GM23248 (cell line): Measurements from ENCODE around the gene TES. TPM values are rescaled to one million over a fixed set of nuclear protein-coding genes. Genes with fewer than 3 reads are reported as not detected.

ENCODE experiments used
- DNase-seq: peaks from one replicate; pipeline ENCODE4 v3.0.0-alpha.2; 2015
- H2AFZ ChIP-seq: fragments of 200-600 bp; sonication (generic); 2 replicates; pipeline ENCODE4 v1.6.1; 2016; ENCODE audit warnings: antibody characterized with exemption
- H3F3A ChIP-seq: fragments of 200-600 bp; sonication (generic); 2 replicates; pipeline ENCODE4 v1.6.1; 2016; ENCODE audit warnings: mild to moderate bottlenecking, antibody characterized with exemption, mixed run types; ENCODE audit not compliant: insufficient read depth
- H3K27ac ChIP-seq: fragments of 200-600 bp; sonication (generic); 2 replicates; pipeline ENCODE4 v1.5.1; 2016; ENCODE audit warnings: mild to moderate bottlenecking
- H3K27me3 ChIP-seq: fragments of 200-600 bp; sonication (generic); replicated peaks from 2 replicates; pipeline ENCODE4 v1.6.1; 2016; ENCODE audit warnings: mild to moderate bottlenecking; ENCODE audit not compliant: insufficient read depth
- H3K36me3 ChIP-seq: fragments of 200-600 bp; sonication (generic); 2 replicates; pipeline ENCODE4 v1.6.1; 2016; ENCODE audit warnings: low read depth, mild to moderate bottlenecking
- H3K4me1 ChIP-seq: fragments of 200-600 bp; sonication (generic); 2 replicates; pipeline ENCODE4 v1.6.1; 2016; ENCODE audit warnings: mild to moderate bottlenecking; ENCODE audit not compliant: insufficient read depth
- H3K4me2 ChIP-seq: fragments of 200-600 bp; sonication (generic); one replicate; pipeline ENCODE4 v1.6.1; 2016; ENCODE audit warnings: mild to moderate bottlenecking; ENCODE audit not compliant: unreplicated experiment
- H3K4me3 ChIP-seq: fragments of 200-600 bp; sonication (generic); 2 replicates; pipeline ENCODE4 v1.5.1; 2016; ENCODE audit warnings: mild to moderate bottlenecking
- H3K79me2 ChIP-seq: fragments of 200-600 bp; sonication (generic); 2 replicates; pipeline ENCODE4 v1.6.1; 2016; ENCODE audit warnings: mild to moderate bottlenecking; ENCODE audit not compliant: insufficient read depth
- H3K9ac ChIP-seq: fragments of 200-600 bp; sonication (generic); 2 replicates; pipeline ENCODE4 v1.6.1; 2016; ENCODE audit warnings: mild to moderate bottlenecking
- H3K9me2 ChIP-seq: fragments of 200-600 bp; sonication (generic); 2 replicates; pipeline ENCODE4 v1.6.1; 2016; ENCODE audit warnings: mixed run types, mild to moderate bottlenecking, moderate library complexity; ENCODE audit not compliant: insufficient read depth
- H3K9me3 ChIP-seq: fragments of 200-600 bp; sonication (generic); one replicate; pipeline ENCODE4 v1.6.1; 2017; ENCODE audit warnings: low read depth
- H4K20me1 ChIP-seq: fragments of 200-600 bp; sonication (generic); 2 replicates; pipeline ENCODE4 v1.6.0; 2016; ENCODE audit not compliant: insufficient read depth
- EZH2 ChIP-seq: fragments of 200-600 bp; sonication (generic); IDR thresholded peaks from 2 replicates; pipeline ENCODE4 v1.6.1; 2018; ENCODE audit warnings: antibody characterized with exemption, mild to moderate bottlenecking; ENCODE audit not compliant: insufficient read depth, poor library complexity, severe bottlenecking
- EZH2phosphoT487 ChIP-seq: fragments of 200-600 bp; sonication (generic); IDR thresholded peaks from 2 replicates; pipeline ENCODE4 v1.6.1; 2018; ENCODE audit warnings: antibody characterized with exemption, moderate library complexity, mild to moderate bottlenecking, low read depth; ENCODE audit not compliant: insufficient read depth
- whole genome bisulfite sequencing, 2 experiments: methylation state at CpG; one replicate each; pipeline ENCODE4 v1.1.6; 2015 to 2017; ENCODE audit warnings: low lambda C conversion rate in 2 of 2, low coverage in 1 of 2; ENCODE audit errors: missing lambda C conversion rate in 2 of 2; 5-methylcytosine and 5-hydroxymethylcytosine counted together
- in situ Hi-C: fragments of 300-500 bp; cut with MboI; formaldehyde crosslinking; loops from 2 replicates; pipeline ENCODE4 v1.15.0; 2020
- polyA plus RNA-seq: library from polyadenylated mRNA; unstranded; fragments of >200 nt; fragmentation: Nextera tagmentation; extraction: Ambion mirVana; gene quantifications from 2 replicates; pipeline ENCODE4 v1.2.1, GENCODE V29; 2016
- total RNA-seq: library from RNA; depleted of rRNA; stranded (reverse); fragments of >200 nt; shearing (Covaris generic); gene quantifications from 2 replicates; pipeline ENCODE4 v1.2.3, GENCODE V29; 2014

The TES gene
- total and polyA plus RNA-seq, 2 experiments from 2014 or later: 32.5 to 41.5 TPM

- H3K9me3 ChIP-seq: no peaks in the 10 kb centered on the region
- peaks cover 40% of the 10 kb centered on the region for H3K4me1 ChIP-seq
- no peak for DNase-seq
- peak overlapping the region; percentile 40 for H3K4me2 ChIP-seq
- no peaks in the 10 kb centered on the region for H3K27me3 ChIP-seq
- no peaks in the 10 kb centered on the region for H4K20me1 ChIP-seq
- H3K9me2 ChIP-seq: no peaks in the 10 kb centered on the region; the same call in 1 of the 2 replicates
- H3K36me3 ChIP-seq: no peaks in the 10 kb centered on the region
- H3K79me2 ChIP-seq: no peaks in the 10 kb centered on the region
- TF ChIP-seq EZH2: no peak
- no peak for TF ChIP-seq EZH2phosphoT487
- peaks cover 31% of the 10 kb centered on the region for H3F3A ChIP-seq
- no peak overlapping the region for H3K9ac ChIP-seq
- 30 to 39% methylated on average over 5 of the region's 5 CpGs for WGBS, 2 experiments
- in situ Hi-C loops: no loop called here
- H2AFZ ChIP-seq: no peak overlapping the region
- H3K27ac ChIP-seq: peak overlapping the region; percentile 61; the same call in 1 of the 2 replicates
- no peak overlapping the region for H3K4me3 ChIP-seq
These were observed 16.8 kb upstream of the TES start for GRCh38 chr7:116193329-116194087.

GRCh38 chr7:116194115-116194514, 16.2 kb upstream of the TES start:
- H3K36me3 ChIP-seq: no peaks in the 10 kb centered on the region
- peak overlapping the region; percentile 40 for H3K4me2 ChIP-seq
- H3K4me1 ChIP-seq: peaks cover 46% of the 10 kb centered on the region
- H3K9ac ChIP-seq: no peak overlapping the region
- in situ Hi-C loops: no loop called here
- H3K79me2 ChIP-seq: no peaks in the 10 kb centered on the region
- H4K20me1 ChIP-seq: no peaks in the 10 kb centered on the region
- 69 to 70% methylated on average over 2 of the region's 2 CpGs for WGBS, 2 experiments
- peak overlapping the region; percentile 61 for H3K27ac ChIP-seq
- H3K4me3 ChIP-seq: peak overlapping the region; percentile 4; the same call in 1 of the 2 replicates
- H3K9me2 ChIP-seq: no peaks in the 10 kb centered on the region; the same call in 1 of the 2 replicates
- peaks cover 37% of the 10 kb centered on the region for H3F3A ChIP-seq
- no peaks in the 10 kb centered on the region for H3K27me3 ChIP-seq
- no peaks in the 10 kb centered on the region for H3K9me3 ChIP-seq
- no peak for TF ChIP-seq EZH2
- TF ChIP-seq EZH2phosphoT487: no peak
- DNase-seq: peak; percentile 54
- H2AFZ ChIP-seq: peak overlapping the region; percentile 19; the same call in 1 of the 2 replicates

- H3K9ac ChIP-seq: no peak overlapping the region
- peaks cover 52% of the 10 kb centered on the region for H3K4me1 ChIP-seq
- no peaks in the 10 kb centered on the region for H3K36me3 ChIP-seq
- peaks cover 42% of the 10 kb centered on the region for H3F3A ChIP-seq
- H3K4me2 ChIP-seq: no peak overlapping the region
- no peak overlapping the region for H3K4me3 ChIP-seq
- no peaks in the 10 kb centered on the region for H3K9me2 ChIP-seq
- H4K20me1 ChIP-seq: no peaks in the 10 kb centered on the region
- H2AFZ ChIP-seq: no peak overlapping the region
- DNase-seq: peak; percentile 73
- TF ChIP-seq EZH2 (no peak), EZH2phosphoT487 (no peak)
- H3K27ac ChIP-seq: peak overlapping the region; percentile 28
- WGBS, 2 experiments: 86 to 94% methylated on average over 1 of the region's 1 CpG
- in situ Hi-C loops: no loop called here
- H3K27me3 ChIP-seq: no peaks in the 10 kb centered on the region
- no peaks in the 10 kb centered on the region for H3K79me2 ChIP-seq
- no peaks in the 10 kb centered on the region for H3K9me3 ChIP-seq
These were observed 14.9 kb upstream of the TES start for GRCh38 chr7:116195451-116195850.

- Histone ChIP-seq H3K9ac (no peak overlapping the region), H3K4me3 (no peak overlapping the region), H3K9me3 (no peaks in the 10 kb centered on the region), H3K27me3 (no peaks in the 10 kb centered on the region), H2AFZ (no peak overlapping the region), H3K4me1 (peaks cover 52% of the 10 kb centered on the region), H3K27ac (peak overlapping the region; percentile 65), H3K79me2 (no peaks in the 10 kb centered on the region), H3K36me3 (no peaks in the 10 kb centered on the region), H3K4me2 (peak overlapping the region; percentile 19), H3F3A (peaks cover 42% of the 10 kb centered on the region), H4K20me1 (no peaks in the 10 kb centered on the region), H3K9me2 (0 out of 2 replicates have a peak, but pooled peaks cover 3% of the 10 kb centered on the region)
- WGBS, 2 experiments: 65 to 69% methylated on average over 3 of the region's 3 CpGs
- in situ Hi-C loops: no loop called here
- no peak for DNase-seq
- no peak for TF ChIP-seq EZH2phosphoT487
These were observed 13.4 kb upstream of the TES start for GRCh38 chr7:116196947-116197346.
